HepG2 (cell line): ENCODE measurements around the gene IGFLR1. TPM values are rescaled to one million over a fixed set of nuclear protein-coding genes. Genes with fewer than 3 reads are reported as not detected.

ENCODE experiments used
- ATAC-seq: fragments of 200-7000 bp; cut with Tn5 transposase; 3 replicates; pipeline ENCODE4 v1.9.1; 2020; ENCODE audit warnings: mild to moderate bottlenecking, moderate library complexity
- BruUV-seq: library from RNA; stranded (reverse); fragments of 400-500 nt; replicated peaks from 2 replicates; lab custom pipeline; 2021; lab: Mats Ljungman, UMichigan
- CTCF ChIA-PET: fragments of 300-600 bp; formaldehyde crosslinking; extraction: SDS; loops from one replicate; lab custom pipeline; 2021; ENCODE audit warnings: low total read pairs, inconsistent platforms, low intra/inter-chr PET ratio; lab: Yijun Ruan, JAX
- POLR2A ChIA-PET: fragments of 350-600 bp; sonication (Branson Sonifier 250); formaldehyde crosslinking; loops from one replicate; lab custom pipeline; 2020; ENCODE audit warnings: antibody characterized with exemption, inconsistent platforms; lab: Yijun Ruan, JAX
- DNase-seq: peaks from one replicate; pipeline ENCODE4 v3.0.0-alpha.2; 2015; ENCODE audit warnings: low spot score
- FAIRE-seq: peaks from 3 replicates; lab custom pipeline; 2011; peaks lifted over from hg19 to GRCh38; lab: Jason Lieb, UNC
- H2AFZ ChIP-seq: one replicate; pipeline ENCODE4 v1.6.1; 2011; ENCODE audit warnings: low read length, inconsistent platforms
- H3K27ac ChIP-seq: fragments of 300-600 bp; 3 replicates; pipeline ENCODE4 v1.8.0; 2011; ENCODE audit warnings: mixed run types, mild to moderate bottlenecking, mixed read lengths, low read length, inconsistent platforms; ENCODE audit not compliant: insufficient read depth; ENCODE audit errors: extremely low read length
- H3K27me3 ChIP-seq, 2 experiments: fragments of 200-600 bp in 1 of 2; 2 replicates in 1 of 2; 3 replicates in 1 of 2; pipeline versions ENCODE4 v1.6.0 to v1.8.0; 2011; ENCODE audit warnings: low read length in 2 of 2, mild to moderate bottlenecking in 2 of 2, moderate library complexity in 2 of 2, inconsistent platforms in 1 of 2; ENCODE audit not compliant: insufficient read depth in 2 of 2, control insufficient read depth in 1 of 2
- H3K36me3 ChIP-seq, 2 experiments: fragments of 200-600 bp in 1 of 2; replicated peaks in 1 of 2; 2 replicates in 1 of 2; 3 replicates in 1 of 2; pipeline versions ENCODE4 v1.5.1 to v1.8.0; 2011; ENCODE audit warnings: low read length in 2 of 2, inconsistent platforms in 1 of 2; ENCODE audit not compliant: insufficient read depth in 2 of 2, control insufficient read depth in 1 of 2
- H3K4me1 ChIP-seq: 2 replicates; pipeline ENCODE4 v1.5.1; 2012; ENCODE audit warnings: low read length, inconsistent platforms; ENCODE audit not compliant: insufficient read depth
- H3K4me2 ChIP-seq: 2 replicates; pipeline ENCODE4 v1.6.0; 2011; ENCODE audit warnings: low read depth, low read length, inconsistent platforms
- H3K4me3 ChIP-seq, 3 experiments: fragments of 200-600 bp in 1 of 3; sonication (generic), shearing (Covaris generic) in 1 of 3; replicated peaks in 1 of 3; 2 replicates each; pipeline ENCODE4 v1.5.1; 2011 to 2016; ENCODE audit warnings: low read length in 3 of 3, inconsistent platforms in 2 of 3, low read depth in 2 of 3, mild to moderate bottlenecking in 2 of 3, control low read depth in 1 of 3, mixed read lengths in 1 of 3; ENCODE audit not compliant: insufficient read depth in 1 of 3
- H3K79me2 ChIP-seq: one replicate; pipeline ENCODE4 v1.6.1; 2011; ENCODE audit warnings: low read length, inconsistent platforms; ENCODE audit not compliant: insufficient read depth
- H3K9ac ChIP-seq: 2 replicates; pipeline ENCODE4 v1.6.0; 2011; ENCODE audit warnings: mild to moderate bottlenecking, low read depth, low read length, inconsistent platforms; ENCODE audit not compliant: insufficient read depth
- H3K9me3 ChIP-seq: 2 replicates; pipeline ENCODE4 v1.5.1; 2012; ENCODE audit warnings: mild to moderate bottlenecking, low read length
- H4K20me1 ChIP-seq: 2 replicates; pipeline ENCODE4 v1.6.0; 2011; ENCODE audit warnings: inconsistent platforms, mild to moderate bottlenecking, low read length, moderate library complexity; ENCODE audit not compliant: insufficient read depth
- AGO1 ChIP-seq: fragments of 200-400 bp; formaldehyde crosslinking; IDR thresholded peaks from 2 replicates; pipeline ENCODE4 v1.6.1; 2017; ENCODE audit warnings: mild to moderate bottlenecking, low read depth, low read length, moderate library complexity; ENCODE audit not compliant: poor library complexity, severe bottlenecking
- CEBPB ChIP-seq: IDR thresholded peaks from 2 replicates; pipeline ENCODE4 v1.6.1; 2011; ENCODE audit warnings: low read depth, low read length, improper control_type of control experiment, borderline replicate concordance
- CEBPG ChIP-seq: IDR thresholded peaks from 2 replicates; pipeline ENCODE4 v1.6.1; 2016
- CHCHD3 ChIP-seq: sonication (generic); formaldehyde crosslinking; IDR thresholded peaks from 2 replicates; pipeline ENCODE4 v1.8.0; 2022; ENCODE audit warnings: mild to moderate bottlenecking, missing genetic modification reagents, moderate library complexity
- CTCF ChIP-seq: sonication (generic); formaldehyde crosslinking; IDR thresholded peaks from 2 replicates; pipeline ENCODE4 v1.5.0; 2020; ENCODE audit warnings: mild to moderate bottlenecking, missing genetic modification reagents, moderate library complexity
- E2F5 ChIP-seq: sonication (generic); formaldehyde crosslinking; conservative IDR thresholded peaks from 2 replicates; pipeline ENCODE4 v1.4.0; 2020; ENCODE audit warnings: missing genetic modification reagents
- EP300 ChIP-seq, 3 experiments: sonication (generic) in 1 of 3; formaldehyde crosslinking in 1 of 3; IDR thresholded peaks; 2 replicates each; pipeline versions ENCODE4 v1.5.1 to v1.6.1; 2011 to 2020; ENCODE audit warnings: low read depth in 2 of 3, low read length in 2 of 3, borderline replicate concordance in 1 of 3, improper control_type of control experiment in 1 of 3, mild to moderate bottlenecking in 1 of 3, missing genetic modification reagents in 1 of 3, moderate library complexity in 1 of 3
- ETV5 ChIP-seq: IDR thresholded peaks from 2 replicates; pipeline ENCODE4 v1.6.1; 2018; ENCODE audit warnings: missing biosample characterization, missing genetic modification reagents, inconsistent platforms, borderline replicate concordance
- ISL2 ChIP-seq: sonication (generic); formaldehyde crosslinking; IDR thresholded peaks from 2 replicates; pipeline ENCODE4 v1.5.0; 2020; ENCODE audit warnings: missing genetic modification reagents
- JUN ChIP-seq: sonication (generic); formaldehyde crosslinking; IDR thresholded peaks from 2 replicates; pipeline ENCODE4 v1.4.0; 2020; ENCODE audit warnings: mild to moderate bottlenecking, missing genetic modification reagents
- MAFG ChIP-seq: sonication (generic); formaldehyde crosslinking; IDR thresholded peaks from 2 replicates; pipeline ENCODE4 v1.5.1; 2020; ENCODE audit warnings: mild to moderate bottlenecking, missing genetic modification reagents
- MIXL1 ChIP-seq: IDR thresholded peaks from 2 replicates; pipeline ENCODE4 v1.6.1; 2016
- NCOA2 ChIP-seq: sonication (generic); formaldehyde crosslinking; IDR thresholded peaks from 2 replicates; pipeline ENCODE4 v1.8.0; 2022; ENCODE audit warnings: inconsistent platforms
- RNF2 ChIP-seq: fragments of 450-650 bp; conservative IDR thresholded peaks from 2 replicates; pipeline ENCODE4 v1.6.1; 2016; ENCODE audit warnings: low read depth
- SAP130 ChIP-seq: IDR thresholded peaks from 2 replicates; pipeline ENCODE4 v1.6.1; 2016; ENCODE audit warnings: low read depth
- SMARCC2 ChIP-seq: fragments of 450-650 bp; IDR thresholded peaks from 2 replicates; pipeline ENCODE4 v1.6.1; 2017; ENCODE audit warnings: antibody characterized with exemption, mild to moderate bottlenecking
- TOPORS ChIP-seq: sonication (generic); formaldehyde crosslinking; IDR thresholded peaks from 2 replicates; pipeline ENCODE4 v1.8.0; 2023; ENCODE audit warnings: mild to moderate bottlenecking, missing genetic modification reagents
- ZFP62 ChIP-seq: sonication (generic); formaldehyde crosslinking; IDR thresholded peaks from 2 replicates; pipeline ENCODE4 v1.4.0; 2020; ENCODE audit warnings: missing genetic modification reagents
- ZNF263 ChIP-seq: sonication (generic); formaldehyde crosslinking; IDR thresholded peaks from 2 replicates; pipeline ENCODE4 v1.4.0; 2020; ENCODE audit warnings: missing genetic modification reagents
- ZNF317 ChIP-seq: sonication (generic); formaldehyde crosslinking; IDR thresholded peaks from 2 replicates; pipeline ENCODE4 v1.5.0; 2020; ENCODE audit warnings: mild to moderate bottlenecking, missing genetic modification reagents
- ZNF484 ChIP-seq: sonication (generic); formaldehyde crosslinking; IDR thresholded peaks from 2 replicates; pipeline ENCODE4 v1.5.1; 2020; ENCODE audit warnings: mild to moderate bottlenecking, low read depth, missing genetic modification reagents, borderline replicate concordance
- ZNF580 ChIP-seq: IDR thresholded peaks from 2 replicates; pipeline ENCODE4 v1.6.1; 2016; ENCODE audit warnings: low read depth, borderline replicate concordance
- ZNF678 ChIP-seq: sonication (generic); formaldehyde crosslinking; IDR thresholded peaks from 2 replicates; pipeline ENCODE4 v1.4.0; 2020; ENCODE audit warnings: mild to moderate bottlenecking, missing genetic modification reagents
- ZNF768 ChIP-seq: sonication (generic); formaldehyde crosslinking; IDR thresholded peaks from 2 replicates; pipeline ENCODE4 v1.4.0; 2020; ENCODE audit warnings: missing genetic modification reagents
- WGBS: methylation state at CpG from one replicate; pipeline ENCODE4 v1.1.6; 2017; ENCODE audit warnings: low lambda C conversion rate; 5-methylcytosine and 5-hydroxymethylcytosine counted together
- in situ Hi-C: cut with HindIII; loops from 2 replicates; pipeline ENCODE4 v1.10.0; 2017; ENCODE audit warnings: low pct_unique_long_range_greater_than_20kb; ENCODE audit not compliant: extremely low pct_ligation_motif_present
- intact Hi-C: fragments of 100-400 bp; cut with micrococcal nuclease; formaldehyde crosslinking; loops from one replicate; pipeline ENCODE4 v1.10.0; 2022; ENCODE audit not compliant: unreplicated experiment
- polyA plus RNA-seq, 8 experiments: library from polyadenylated mRNA; depleted of rRNA in 3 of 8; stranded (reverse) in 7 of 8; unstranded in 1 of 8; fragments of >200 nt; fragmentation: Illumina TruSeq in 4 of 8; extraction: Trizol in 4 of 8; gene quantifications; 2 replicates each; pipeline versions ENCODE4 v1.2.1 to v1.2.3, GENCODE V29; 2011 to 2016; ENCODE audit warnings: low read depth in 4 of 8, missing spikeins in 1 of 8, mixed read lengths in 1 of 8; ENCODE audit not compliant: insufficient read depth in 1 of 8
- total RNA-seq, 5 experiments: library from RNA; depleted of rRNA; stranded (reverse); fragments of >200 nt; fragmentation: Illumina TruSeq; extraction: Trizol; gene quantifications; 2 replicates each; pipeline ENCODE4 v1.2.3, GENCODE V29; 2016; ENCODE audit warnings: low read depth in 1 of 5

The IGFLR1 gene
- total and polyA plus RNA-seq, 2 of the 13 experiments (the other 11 are each of a cell fraction or from before 2014, with no cell fraction given) = 5.4 to 8.9 TPM

GRCh38 chr19:35714601-35715354 lies 27.5 kb downstream of the IGFLR1 start:
- peaks cover 0 to 1% of the 10 kb centered on the region in 2 experiments; a peak in 1 of 5 replicates for H3K36me3 ChIP-seq
- H3K4me1 ChIP-seq = peaks cover 28% of the 10 kb centered on the region
- FAIRE-seq = peak; percentile 47
- ChIA-PET POLR2A (interaction anchor here (5.0 kb wide), 1 partner anchor 12 kb away, joined by 23 read pairs; no protein-coding TSS in a partner anchor), CTCF (interaction anchor here (7.0 kb wide), 1 partner anchor 21 kb away, joined by 201 read pairs; no protein-coding TSS in a partner anchor)
- H3K4me2 ChIP-seq = no peak overlapping the region
- no peak overlapping the region for H3K27ac ChIP-seq
- H4K20me1 ChIP-seq = peaks cover 8% of the 10 kb centered on the region
- H3K4me3 ChIP-seq = peak overlapping the region in 1 of 3 experiments; percentile 91; a peak in 1 of 6 replicates
- H3K9ac ChIP-seq = no peak overlapping the region
- H2AFZ ChIP-seq = no peak overlapping the region
- no peak for ATAC-seq
- in situ Hi-C loops = loop anchor here (5.0 kb wide), 1 partner anchor 167 kb away; the partner anchor contains the start of gene TMEM147
- 44% methylated on average over 10 of the region's 14 CpGs for WGBS
- no TSS peak for BruUV-seq
- intact Hi-C loops = no loop called here
- no peaks in the 10 kb centered on the region for H3K9me3 ChIP-seq
- H3K79me2 ChIP-seq = peaks cover 15% of the 10 kb centered on the region
- no peaks in the 10 kb centered on the region for H3K27me3 ChIP-seq
- DNase-seq = peak; percentile 33
- TF ChIP-seq JUN (CRISPR knock-in tag) = no peak
- no peak for TF ChIP-seq ISL2
- no peak for TF ChIP-seq AGO1
- peak; percentile 26; the same call in 1 of the 2 replicates for TF ChIP-seq ZNF263 (CRISPR knock-in tag)
- TF ChIP-seq ZNF768 (CRISPR knock-in tag) = peak; percentile 35; the same call in 1 of the 2 replicates
- no peak for TF ChIP-seq RNF2
- no peak for TF ChIP-seq TOPORS (CRISPR knock-in tag)
- TF ChIP-seq CHCHD3 (CRISPR knock-in tag) = no peak
- no peak for TF ChIP-seq MIXL1 (CRISPR knock-in tag)
- TF ChIP-seq ZNF580 = no peak
- no peak for TF ChIP-seq SMARCC2
- TF ChIP-seq MAFG (CRISPR knock-in tag) = no peak
- no peak for TF ChIP-seq ZNF484 (CRISPR knock-in tag)
- TF ChIP-seq ETV5 (CRISPR knock-in tag) = no peak
- TF ChIP-seq E2F5 (CRISPR knock-in tag) = no peak
- no peak for TF ChIP-seq ZFP62
- TF ChIP-seq ZNF678 (CRISPR knock-in tag) = no peak
- peak; percentile 38; the same call in 1 of the 2 replicates for TF ChIP-seq CTCF (CRISPR knock-in tag)
- no peak for TF ChIP-seq NCOA2 (CRISPR knock-in tag)
- TF ChIP-seq EP300 (IDR thresholded peaks at IDR 0.05; ENCODE audit: low read depth in 2 of 2, low read length in 2 of 2) = no peak
- no peak for TF ChIP-seq EP300 (CRISPR knock-in tag; IDR thresholded peaks at IDR 0.05; ENCODE audit: borderline replicate concordance)
- TF ChIP-seq ZNF317 (CRISPR knock-in tag) = no peak
- TF ChIP-seq CEBPG = peak; percentile 55; the same call in 1 of the 2 replicates
- peak; percentile 69; the same call in 1 of the 2 replicates for TF ChIP-seq CEBPB
- TF ChIP-seq SAP130 = no peak
